HG02938 (cell line): ENCODE measurements around the gene ISOC1.

Experiments used
- ATAC-seq: cut with Tn5 transposase; IDR thresholded peaks from one replicate; pipeline ENCODE4 v1.9.1; 2021; ENCODE audit warnings: mild to moderate bottlenecking, moderate library complexity; ENCODE audit not compliant: unreplicated experiment

Gene ISOC1

DNA sequence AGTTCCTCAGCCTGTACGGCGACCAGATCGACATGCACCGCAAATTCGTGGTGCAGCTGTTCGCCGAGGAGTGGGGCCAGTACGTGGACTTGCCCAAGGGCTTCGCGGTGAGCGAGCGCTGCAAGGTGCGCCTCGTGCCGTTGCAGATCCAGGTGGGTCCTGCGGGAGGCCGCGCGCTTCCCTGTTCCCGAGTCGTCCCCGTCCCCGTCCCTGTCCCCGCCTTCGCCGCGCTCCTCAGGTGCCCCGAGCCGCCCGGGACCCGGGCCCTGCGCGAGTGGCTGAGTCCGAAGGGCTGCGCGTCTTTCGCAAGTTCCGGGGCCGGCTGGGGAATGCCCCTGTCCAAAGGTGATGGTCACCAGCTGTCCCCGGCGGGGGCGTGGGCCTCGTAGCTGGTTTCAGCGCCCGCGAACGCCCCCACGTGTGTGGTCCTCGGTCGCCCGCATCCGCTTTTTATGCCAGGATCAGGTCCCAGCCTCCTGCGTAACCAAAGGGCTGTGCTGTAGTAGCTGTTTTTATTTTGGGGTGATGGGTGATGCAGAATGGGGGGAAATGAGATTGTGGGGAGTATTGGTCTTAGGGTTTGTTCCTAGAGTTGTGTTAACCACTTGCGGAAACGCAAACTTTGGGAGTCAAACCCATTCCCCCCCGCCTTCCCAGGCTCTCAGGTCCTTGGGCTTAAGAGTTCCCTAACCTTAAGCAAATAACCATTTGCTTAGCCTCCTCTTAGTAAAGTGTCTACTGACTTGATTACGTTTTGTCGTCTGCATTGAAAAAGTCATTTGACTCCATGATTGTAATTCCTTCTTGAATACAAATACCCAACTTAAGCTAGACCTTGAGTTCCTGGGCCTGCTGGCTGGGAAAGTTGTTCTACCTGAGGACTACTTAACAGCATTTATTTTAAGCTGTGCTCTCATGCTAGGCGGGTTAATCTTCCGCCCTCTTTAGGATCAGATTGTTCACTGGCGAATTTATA is 663 bp downstream of the ISOC1 start:
- ATAC-seq = peak; percentile 54

DNA sequence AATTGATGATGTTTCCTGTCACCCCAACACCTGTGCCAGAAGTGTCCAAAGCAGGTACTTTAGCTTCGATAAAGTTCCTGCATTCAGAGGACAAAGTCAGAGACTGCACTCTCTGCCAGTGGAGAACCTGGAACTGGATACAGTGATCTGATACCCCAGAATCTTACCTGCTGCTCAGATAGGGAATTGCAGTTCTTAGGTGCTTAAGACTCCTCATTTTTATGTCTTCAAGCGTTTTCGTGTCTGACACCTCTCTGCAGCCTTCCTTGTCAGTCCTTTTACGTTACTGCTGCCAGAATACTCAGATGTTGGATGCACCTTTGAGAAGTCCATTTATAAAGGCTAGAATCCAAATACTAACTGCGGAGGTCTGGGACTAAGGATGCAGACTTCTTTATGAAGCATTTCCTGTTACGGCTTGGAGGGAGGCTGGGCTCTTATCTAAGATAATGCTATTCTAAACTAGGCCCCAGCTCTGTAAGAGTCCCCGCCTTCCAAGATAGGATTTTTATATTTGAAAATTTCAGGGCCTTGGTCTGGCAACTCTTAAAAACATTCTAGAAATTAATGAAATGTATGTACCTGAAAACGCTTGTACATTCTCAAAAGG is 1.9 kb downstream of the ISOC1 start:
- ATAC-seq = no peak

DNA sequence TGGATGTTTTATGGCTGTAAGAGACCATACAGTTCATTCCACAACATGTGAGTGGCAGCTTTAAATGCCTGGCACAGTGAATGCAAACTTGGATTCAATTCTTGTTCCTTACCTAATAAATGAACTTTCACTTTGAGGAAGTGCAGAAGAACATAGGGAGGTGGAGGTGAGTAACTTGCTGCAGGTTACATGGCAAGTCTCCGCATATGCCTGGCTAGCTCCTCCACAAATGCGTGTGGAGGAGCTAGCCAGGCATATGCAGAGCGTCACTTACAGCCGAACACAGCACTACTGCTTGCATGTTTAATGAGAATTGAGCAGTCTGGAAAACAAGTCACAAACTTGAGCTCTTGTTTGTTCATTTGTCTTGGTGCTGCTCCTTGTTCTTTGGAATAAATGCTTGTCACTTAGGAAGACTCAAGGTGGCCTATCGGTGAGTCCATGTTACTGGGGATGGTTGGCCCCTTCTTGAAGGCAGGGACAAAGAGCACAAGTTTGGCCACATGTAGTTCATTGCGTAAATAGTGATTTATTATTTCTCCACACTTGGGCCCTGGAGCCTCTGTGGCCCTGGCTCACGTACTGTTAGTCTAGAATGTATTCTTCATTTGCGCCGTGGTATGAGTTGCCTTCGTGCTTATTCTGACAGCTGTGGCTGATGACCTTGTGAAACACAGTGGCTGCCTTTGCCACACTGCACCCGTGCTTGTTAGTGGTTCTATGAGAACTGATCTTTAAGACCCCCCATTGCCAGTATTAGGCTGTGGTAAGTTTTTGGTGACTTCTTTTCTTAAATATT is 3.1 kb downstream of the ISOC1 start:
- no peak for ATAC-seq

DNA sequence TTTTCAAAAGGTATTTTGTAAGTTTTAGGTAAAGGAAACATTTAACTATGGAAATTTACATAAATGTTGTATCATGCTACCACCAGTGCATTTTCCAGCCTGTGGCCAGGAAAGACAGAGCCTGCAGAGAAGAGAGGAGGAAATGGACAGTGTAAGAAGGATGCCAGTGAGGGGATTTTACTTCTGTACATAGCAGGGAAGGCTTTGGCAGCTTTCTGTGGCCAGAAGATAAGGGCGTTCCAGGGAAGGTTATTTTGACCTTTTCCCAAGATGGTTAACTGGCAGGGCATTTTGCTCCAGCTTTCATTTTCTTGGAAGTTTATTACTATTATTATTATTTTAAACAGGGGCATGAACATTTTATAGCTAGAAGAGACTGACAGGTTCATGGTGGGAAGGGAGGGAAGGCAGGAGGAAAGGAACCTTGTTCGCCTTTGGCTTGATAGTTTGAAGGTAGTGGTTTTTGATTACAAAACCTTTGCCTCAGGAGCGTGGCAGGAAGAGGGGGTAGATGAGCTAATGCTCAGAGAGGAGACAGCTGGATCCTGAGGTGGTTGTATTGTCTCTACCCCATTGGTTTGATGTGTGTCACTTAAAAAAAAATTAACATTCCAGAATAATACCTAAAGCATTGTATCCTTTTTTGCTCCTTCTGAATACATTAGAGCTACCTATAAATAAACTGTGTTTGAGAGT is 4.1 kb downstream of the ISOC1 start:
- ATAC-seq = no peak

DNA sequence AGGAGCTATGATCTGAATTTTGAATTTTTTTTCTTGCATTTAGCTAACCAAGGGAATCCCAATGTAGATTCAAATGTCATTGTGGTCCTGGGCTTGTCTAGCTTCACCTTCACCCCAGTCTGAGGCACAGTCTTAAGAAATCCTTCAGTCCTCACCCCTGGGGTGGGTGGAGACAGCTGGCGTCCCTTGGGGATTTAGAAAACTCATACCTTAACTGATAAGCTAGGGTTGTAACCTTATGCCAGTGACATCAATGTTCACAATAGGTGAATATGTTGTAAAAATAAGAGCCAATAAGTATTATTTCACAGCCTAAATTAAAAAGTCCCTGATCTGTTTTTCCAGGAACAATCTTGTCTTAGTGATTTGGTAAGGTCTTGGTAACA is 4.6 kb downstream of the ISOC1 start:
- no peak for ATAC-seq

DNA sequence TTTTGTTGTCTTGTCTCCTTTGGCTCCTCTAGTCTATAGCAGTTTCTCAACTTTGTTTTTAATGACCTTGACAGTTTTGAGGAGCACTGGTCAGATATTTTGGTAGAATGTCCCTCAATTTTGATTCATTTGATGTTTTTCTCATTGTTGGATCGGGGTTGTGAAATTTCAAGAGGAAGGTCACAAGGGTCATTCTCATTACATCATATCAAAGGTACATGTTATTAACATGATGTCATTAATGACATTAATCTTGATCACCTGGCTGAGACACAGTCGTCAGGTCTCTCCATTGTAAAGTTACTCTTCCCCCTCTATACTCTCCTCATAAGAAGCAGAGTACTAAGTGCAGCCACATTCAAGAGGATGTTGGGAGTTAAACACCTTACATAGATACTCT is 7.2 kb downstream of the ISOC1 start:
- ATAC-seq = no peak

DNA sequence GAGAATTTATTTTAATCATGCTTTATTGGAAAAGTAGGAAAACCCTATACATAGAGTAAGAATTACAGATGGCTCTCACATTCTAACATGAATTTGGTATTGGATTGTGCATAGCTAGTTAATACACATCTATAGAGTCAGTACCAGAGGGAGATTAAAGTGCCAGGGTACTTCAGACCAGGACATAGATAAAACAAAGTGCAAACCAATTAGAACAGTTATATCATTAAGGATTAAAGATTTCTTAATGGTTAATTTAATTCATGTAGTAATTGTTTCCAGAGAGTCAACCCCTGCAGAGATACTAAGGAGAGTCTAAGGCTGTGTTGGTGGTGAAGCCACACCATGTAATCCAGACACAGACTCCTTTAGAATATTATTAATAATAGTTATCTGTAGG is 8.8 kb downstream of the ISOC1 start:
- no peak for ATAC-seq

DNA sequence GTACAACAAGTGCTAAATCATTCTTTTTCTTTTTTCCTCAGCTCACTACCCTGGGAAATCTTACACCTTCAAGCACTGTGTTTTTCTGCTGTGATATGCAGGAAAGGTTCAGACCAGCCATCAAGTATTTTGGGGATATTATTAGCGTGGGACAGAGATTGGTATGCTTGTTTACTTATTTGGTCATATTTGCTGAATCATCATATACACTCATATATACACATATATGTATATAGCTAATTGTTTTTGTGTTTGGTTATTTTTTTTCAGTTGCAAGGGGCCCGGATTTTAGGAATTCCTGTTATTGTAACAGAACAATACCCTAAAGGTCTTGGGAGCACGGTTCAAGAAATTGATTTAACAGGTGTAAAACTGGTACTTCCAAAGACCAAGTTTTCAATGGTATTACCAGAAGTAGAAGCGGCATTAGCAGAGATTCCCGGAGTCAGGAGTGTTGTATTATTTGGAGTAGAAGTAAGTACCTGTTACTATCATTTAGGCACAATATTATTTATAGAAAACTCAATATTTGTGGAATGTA is 10.4 kb downstream of the ISOC1 start:
- ATAC-seq = no peak

DNA sequence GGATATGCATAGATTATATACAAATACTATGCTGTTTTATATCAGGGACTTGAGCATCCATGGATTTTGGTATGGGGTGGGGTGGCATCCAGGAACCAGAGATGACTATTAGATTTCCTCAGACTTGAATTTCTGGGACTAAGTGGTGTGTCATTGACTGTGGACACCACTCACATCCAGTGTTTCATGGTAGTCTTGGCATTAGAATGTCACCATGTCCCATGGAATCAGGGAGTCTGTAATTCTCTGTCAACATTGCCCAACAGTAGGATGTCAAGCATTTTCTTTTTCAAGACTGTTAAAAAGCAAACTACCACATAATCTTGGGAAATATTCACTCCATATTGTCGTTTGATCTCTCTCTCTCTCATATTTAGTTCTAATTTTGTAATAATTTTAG is 13.1 kb downstream of the ISOC1 start:
- ATAC-seq = no peak

DNA sequence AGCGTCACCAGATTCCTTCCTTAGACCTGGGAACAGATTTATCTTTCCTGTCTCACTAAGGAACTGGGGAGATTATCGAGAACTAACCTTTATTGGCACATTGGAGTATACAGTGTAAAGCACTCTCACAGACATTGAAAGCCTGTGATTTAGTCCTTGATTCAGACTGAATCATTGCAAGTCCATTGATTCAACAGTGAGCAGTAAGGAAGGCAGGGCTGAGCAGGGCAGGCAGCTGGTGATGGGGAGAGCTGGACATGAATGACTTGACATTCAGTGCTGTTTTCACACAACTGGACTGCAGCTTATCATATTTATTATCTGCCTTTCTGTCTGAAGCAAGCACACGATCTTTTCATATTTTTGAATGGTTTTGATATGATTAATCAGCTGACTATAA is 16.2 kb downstream of the ISOC1 start:
- no peak for ATAC-seq

DNA sequence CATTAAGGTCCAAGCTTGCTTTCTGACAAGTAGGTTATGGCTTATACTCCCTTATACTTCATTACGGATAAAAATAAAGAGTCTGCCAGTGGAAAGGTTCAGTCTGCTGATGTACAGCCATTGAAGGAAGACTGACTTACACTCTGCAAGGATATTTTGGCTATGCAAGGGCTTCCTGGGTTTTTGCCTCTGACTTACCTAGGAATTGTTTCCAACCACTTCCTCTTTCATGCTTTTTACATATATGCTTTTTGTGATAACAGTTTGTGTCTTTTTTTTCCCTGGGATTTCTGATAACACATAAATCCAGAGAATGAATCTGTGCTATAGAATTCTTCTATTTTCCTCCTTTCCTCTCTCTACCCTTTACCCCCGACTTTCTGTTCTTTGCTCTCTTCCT is 16.8 kb downstream of the ISOC1 start:
- no peak for ATAC-seq

DNA sequence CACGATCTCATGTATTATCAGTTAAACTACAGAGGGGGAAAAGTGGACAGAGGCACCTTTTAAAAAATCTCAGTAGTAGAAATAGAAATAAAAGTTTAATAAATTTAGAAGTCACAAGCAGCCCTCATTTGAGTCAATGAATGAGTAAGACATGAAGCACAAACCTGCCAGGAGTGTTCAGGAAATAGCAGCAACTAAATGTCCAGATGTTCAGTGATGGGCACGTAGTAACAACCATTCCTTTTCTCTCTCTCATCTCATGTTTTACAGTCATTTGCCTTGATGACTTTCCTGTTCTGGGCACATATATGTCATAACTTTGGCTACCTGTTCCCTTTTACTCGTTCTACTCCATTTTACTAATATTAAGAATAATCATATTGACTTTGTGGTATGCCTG is 17.7 kb downstream of the ISOC1 start:
- ATAC-seq = no peak

DNA sequence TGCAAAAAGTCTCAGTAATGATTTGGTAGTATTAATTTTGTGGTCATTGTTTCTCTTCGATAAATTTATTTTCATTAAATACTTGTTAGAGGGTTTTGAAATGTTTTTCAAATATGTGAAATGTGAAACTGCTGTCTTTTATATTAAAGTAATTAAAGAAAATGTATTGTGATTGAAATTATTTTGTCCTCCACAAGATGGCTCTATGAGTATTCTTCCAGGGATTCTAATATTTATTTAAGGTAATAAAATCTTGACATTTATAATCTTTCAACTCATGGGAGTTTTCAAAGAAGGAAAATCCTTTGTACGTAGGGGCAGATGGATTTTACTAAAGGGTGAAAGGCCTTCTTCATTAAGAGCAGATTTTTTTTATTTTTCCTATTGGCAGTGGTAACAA is 19.3 kb downstream of the ISOC1 start:
- no peak for ATAC-seq

DNA sequence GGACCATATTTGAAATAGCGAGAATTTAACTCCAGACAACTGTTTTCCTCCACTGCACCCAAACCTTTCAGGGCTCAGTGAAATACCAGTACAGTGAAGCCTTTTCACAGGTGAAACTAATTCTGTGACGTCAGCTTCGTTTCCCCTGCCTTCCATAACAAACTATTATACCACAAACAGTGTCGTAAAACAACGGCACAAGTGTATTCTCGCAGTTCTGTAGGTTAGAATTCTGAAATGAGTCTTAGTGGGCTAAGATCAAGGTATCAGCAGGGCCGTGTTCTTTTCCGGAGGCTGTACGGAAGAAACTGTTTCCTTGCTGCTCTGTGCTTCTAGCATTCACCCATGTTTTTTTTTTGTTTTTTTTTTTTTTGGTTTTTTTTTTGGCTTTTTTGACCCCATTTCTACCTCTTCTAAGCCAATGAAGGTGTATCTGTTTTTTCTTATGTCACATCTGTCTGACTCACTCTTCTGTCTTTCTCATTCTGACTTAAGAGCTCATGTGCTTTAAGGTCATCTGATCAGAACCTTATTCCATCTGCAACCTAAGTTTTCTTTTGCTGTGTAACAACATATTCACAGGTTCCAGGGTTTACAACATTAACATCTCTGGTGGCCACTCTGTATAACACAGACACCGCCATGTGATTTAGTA is 20.1 kb downstream of the ISOC1 start:
- no peak for ATAC-seq

DNA sequence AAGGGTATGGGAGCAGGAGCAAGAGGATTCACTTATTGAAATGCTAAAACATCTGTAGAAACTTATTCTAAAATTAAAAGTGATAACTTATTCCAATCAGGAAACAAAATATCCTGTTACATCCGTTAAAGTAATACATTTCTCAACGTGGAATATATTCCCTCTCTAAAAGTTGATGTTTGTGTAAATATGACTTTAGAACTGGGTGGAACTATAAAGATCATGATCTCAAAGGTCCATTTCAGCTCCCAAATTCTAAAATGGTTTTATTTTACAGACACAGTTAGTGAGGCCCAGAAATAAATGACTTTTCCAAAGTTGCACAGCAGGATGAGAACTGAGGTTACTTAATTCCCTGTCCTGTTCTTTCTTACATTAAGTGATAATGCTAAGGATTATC is 21.1 kb downstream of the ISOC1 start:
- no peak for ATAC-seq

DNA sequence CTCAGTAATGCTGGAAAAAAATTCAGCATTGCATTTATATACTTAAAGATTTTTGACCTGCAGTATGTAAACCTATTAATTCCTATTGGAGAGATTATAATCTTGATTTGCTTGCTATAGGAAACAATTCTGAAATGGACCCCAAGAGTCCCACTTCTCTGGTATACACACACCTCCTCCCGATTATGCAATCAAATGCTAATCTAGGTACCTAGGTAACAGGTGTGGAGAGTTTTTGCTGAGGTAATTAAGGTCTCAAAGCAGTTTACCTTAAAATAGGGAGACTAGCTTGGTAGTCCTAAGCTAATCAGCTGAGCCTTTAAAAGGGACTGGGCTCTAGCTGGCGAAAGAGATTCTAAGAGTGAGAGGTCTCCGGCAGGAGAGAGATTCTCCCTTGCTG is 22.2 kb downstream of the ISOC1 start:
- ATAC-seq = no peak

DNA sequence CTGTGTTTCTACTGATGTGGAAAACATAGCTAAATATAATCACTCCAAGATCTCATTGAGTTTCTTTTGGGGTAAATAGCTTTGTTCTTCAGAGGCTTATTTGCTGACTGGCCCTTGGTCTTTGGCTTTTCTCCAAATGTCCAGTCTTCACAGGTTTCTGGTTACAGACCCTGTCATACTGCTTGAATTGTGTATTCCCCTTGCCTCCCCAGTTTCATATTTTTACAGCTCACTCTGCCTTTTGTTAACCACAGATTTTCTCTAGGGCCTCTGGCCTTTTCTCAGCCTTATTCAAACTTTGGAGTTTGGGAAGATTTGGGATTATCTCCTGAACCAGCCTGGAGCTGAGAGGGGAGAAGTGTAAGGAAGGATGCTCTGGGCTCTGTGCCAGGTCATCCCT is 23.9 kb downstream of the ISOC1 start:
- ATAC-seq = no peak

DNA sequence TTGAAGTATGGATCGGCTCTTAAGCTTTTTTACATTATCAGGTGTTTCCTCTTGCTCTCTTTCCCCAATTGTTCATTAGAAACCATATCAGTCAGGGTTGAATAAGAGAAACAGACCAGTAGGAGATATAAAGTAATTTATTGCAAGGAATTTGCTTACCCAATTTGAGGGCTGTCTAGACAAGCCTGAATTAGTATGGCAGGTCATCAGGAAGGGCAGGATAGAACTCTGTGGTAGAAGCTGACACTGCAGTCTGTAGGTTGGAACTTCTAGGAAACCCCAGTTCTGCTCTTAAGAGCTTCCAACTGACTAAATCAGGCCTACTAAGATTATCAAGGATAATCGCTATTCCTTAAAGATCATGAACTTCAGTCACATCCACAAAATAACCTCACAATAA is 24.3 kb downstream of the ISOC1 start:
- ATAC-seq = no peak

DNA sequence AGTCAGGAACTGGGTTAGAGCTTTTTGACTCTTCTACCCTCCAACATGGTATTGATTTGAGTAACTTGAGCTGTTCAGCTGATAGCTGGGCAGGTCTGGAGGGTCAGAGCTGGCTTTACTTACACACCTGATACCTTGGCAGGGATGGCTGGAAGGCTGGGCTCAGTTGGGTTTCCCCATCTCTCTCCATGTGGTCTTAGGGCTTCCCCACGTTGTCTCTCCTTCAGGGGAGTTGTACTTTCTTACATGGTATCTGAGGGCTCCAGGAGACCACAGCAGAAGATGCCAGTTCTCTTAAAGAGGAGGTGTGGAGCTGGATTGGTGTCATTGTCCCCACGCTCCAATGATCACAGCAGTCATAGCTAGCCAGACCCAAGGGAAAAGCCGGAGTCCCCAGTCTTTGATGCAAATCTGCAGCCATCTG is 25.6 kb downstream of the ISOC1 start:
- peak; percentile 67 for ATAC-seq

DNA sequence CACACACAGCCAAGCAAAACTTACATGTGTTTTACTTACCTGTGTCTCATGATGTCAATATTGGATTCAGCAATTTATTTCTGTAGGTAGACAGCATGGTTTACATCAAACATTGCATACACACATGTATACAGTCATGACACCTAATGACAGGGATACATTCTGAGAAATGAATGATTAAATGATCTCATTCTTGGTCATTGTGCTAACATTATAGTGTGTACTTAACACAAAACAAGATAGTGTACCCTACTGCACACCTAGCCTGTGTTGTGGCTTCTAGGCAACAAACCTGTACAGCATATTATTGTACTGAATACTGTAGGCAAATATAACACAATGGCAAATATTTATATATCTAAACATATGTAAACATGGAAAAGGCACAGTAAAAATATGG is 28.0 kb downstream of the ISOC1 start:
- no peak for ATAC-seq
